K562 (cell line): Measurements from ENCODE around the gene RNF213. TPM values are rescaled to one million over a fixed set of nuclear protein-coding genes. Genes with fewer than 3 reads are reported as not detected.

ENCODE experiments used
- AFF1 ChIP-seq, 2 experiments: fragments of 450-650 bp; IDR thresholded peaks; 2 replicates each; pipeline ENCODE4 v1.6.1; 2018; ENCODE audit warnings: mild to moderate bottlenecking in 2 of 2, low read depth in 1 of 2; ENCODE audit not compliant: partially characterized antibody in 2 of 2
- CHD2 ChIP-seq: IDR thresholded peaks from 2 replicates; pipeline ENCODE4 v1.6.1; 2011; ENCODE audit warnings: low read depth, low read length
- CREB1 ChIP-seq, 2 experiments: sonication (generic) in 1 of 2; formaldehyde crosslinking in 1 of 2; IDR thresholded peaks; 2 replicates each; pipeline versions ENCODE4 v1.6.1 to v1.8.0; 2012 to 2022; ENCODE audit warnings: inconsistent platforms in 1 of 2, mild to moderate bottlenecking in 1 of 2, missing genetic modification reagents in 1 of 2, moderate library complexity in 1 of 2
- CTBP1 ChIP-seq: fragments of 450-650 bp; IDR thresholded peaks from 2 replicates; pipeline ENCODE4 v1.6.1; 2016; ENCODE audit warnings: borderline replicate concordance
- ERF ChIP-seq: fragments of 450-650 bp; formaldehyde crosslinking; IDR thresholded peaks from 2 replicates; pipeline ENCODE4 v1.4.0; 2020; ENCODE audit warnings: mild to moderate bottlenecking, mixed read lengths
- ETS2 ChIP-seq: IDR thresholded peaks from 2 replicates; pipeline ENCODE4 v1.6.1; 2016; ENCODE audit warnings: borderline replicate concordance, missing genetic modification characterization, mild to moderate bottlenecking, moderate library complexity, missing compliant biosample characterization; ENCODE audit not compliant: poor library complexity, severe bottlenecking
- JUND ChIP-seq, 2 experiments: IDR thresholded peaks; 2 replicates in 1 of 2; 3 replicates in 1 of 2; pipeline ENCODE4 v1.6.1; 2011; ENCODE audit warnings: borderline replicate concordance in 2 of 2, low read depth in 2 of 2, low read length in 2 of 2, improper control_type of control experiment in 1 of 2, missing biosample characterization in 1 of 2, missing genetic modification characterization in 1 of 2, missing genetic modification reagents in 1 of 2
- MYBL2 ChIP-seq, 2 experiments: fragments of 450-650 bp in 1 of 2; sonication (generic) in 1 of 2; formaldehyde crosslinking in 1 of 2; IDR thresholded peaks; 2 replicates each; pipeline versions ENCODE4 v1.6.1 to v1.8.1; 2017 to 2022; ENCODE audit warnings: borderline replicate concordance in 1 of 2, inconsistent platforms in 1 of 2, low read depth in 1 of 2, mild to moderate bottlenecking in 1 of 2, missing genetic modification reagents in 1 of 2, moderate library complexity in 1 of 2
- MYNN ChIP-seq, 2 experiments: sonication (generic); formaldehyde crosslinking in 1 of 2; IDR thresholded peaks; 2 replicates each; pipeline versions ENCODE4 v1.5.0 to v1.6.1; 2016 to 2020; ENCODE audit warnings: antibody characterized with exemption in 1 of 2, missing genetic modification reagents in 1 of 2
- PCBP1 ChIP-seq: fragments of 200-400 bp; formaldehyde crosslinking; IDR thresholded peaks from 2 replicates; pipeline ENCODE4 v1.6.1; 2018; ENCODE audit warnings: mild to moderate bottlenecking, low read depth, low read length; ENCODE audit not compliant: poor library complexity, severe bottlenecking
- PHF8 ChIP-seq: fragments of 200-600 bp; sonication (generic); IDR thresholded peaks from 2 replicates; pipeline ENCODE4 v1.6.1; 2012; ENCODE audit warnings: mixed run types, mild to moderate bottlenecking, inconsistent platforms, low read length, moderate library complexity, borderline replicate concordance
- SMAD2 ChIP-seq: fragments of 150-350 bp; IDR thresholded peaks from 2 replicates; pipeline ENCODE4 v1.6.1; 2014; ENCODE audit warnings: low read depth, mild to moderate bottlenecking, low read length
- SPI1 ChIP-seq: IDR thresholded peaks from 2 replicates; pipeline ENCODE4 v1.6.1; 2011; ENCODE audit warnings: low read depth, low read length, control low read depth, borderline replicate concordance
- THRA ChIP-seq: fragments of 450-650 bp; IDR thresholded peaks from 2 replicates; pipeline ENCODE4 v1.6.1; 2017; ENCODE audit warnings: mild to moderate bottlenecking, moderate library complexity
- ZBED1 ChIP-seq: IDR thresholded peaks from 2 replicates; pipeline ENCODE4 v1.6.1; 2014
- ZFP36 ChIP-seq: fragments of 150-350 bp; IDR thresholded peaks from 2 replicates; pipeline ENCODE4 v1.6.1; 2018; ENCODE audit warnings: low read length, low read depth; ENCODE audit not compliant: partially characterized antibody
- ZFX ChIP-seq: sonication (generic); formaldehyde crosslinking; IDR thresholded peaks from 2 replicates; pipeline ENCODE4 v1.8.0; 2022; ENCODE audit warnings: mild to moderate bottlenecking, missing genetic modification reagents, moderate library complexity
- ZNF174 ChIP-seq: fragments of 250-450 bp; sonication (Bioruptor Pico); IDR thresholded peaks from 2 replicates; pipeline ENCODE4 v1.4.0; 2020; ENCODE audit warnings: mild to moderate bottlenecking
- ZNF445 ChIP-seq: fragments of 250-450 bp; sonication (Bioruptor Pico); IDR thresholded peaks from 2 replicates; pipeline ENCODE4 v1.4.0; 2020; ENCODE audit warnings: low read depth, mild to moderate bottlenecking, moderate library complexity
- ZNF644 ChIP-seq: fragments of 200-800 bp; sonication (Bioruptor generic); IDR thresholded peaks from 2 replicates; pipeline ENCODE4 v1.6.1; 2016; ENCODE audit warnings: low read depth, missing genetic modification characterization, missing compliant biosample characterization
- polyA plus RNA-seq, 8 experiments: library from polyadenylated mRNA; depleted of rRNA in 4 of 8; stranded (reverse) in 5 of 8; unstranded in 3 of 8; fragments of >200 nt; fragmentation: Nextera tagmentation in 2 of 8; fragmentation: Illumina TruSeq in 1 of 8; extraction: Ambion mirVana in 2 of 8; extraction: Trizol in 1 of 8; gene quantifications; 2 replicates each; pipeline versions ENCODE4 v1.2.1 to v1.2.3, GENCODE V29; 2011 to 2014; ENCODE audit warnings: inconsistent platforms in 1 of 8, missing spikeins in 1 of 8
- total RNA-seq, 7 experiments: library from RNA; depleted of rRNA in 6 of 7; stranded (reverse); fragments of >200 nt in 6 of 7; fragmentation: Illumina TruSeq in 2 of 7; extraction: Trizol in 2 of 7; gene quantifications; 2 replicates each; pipeline versions ENCODE4 v1.2.1 to v1.2.3, GENCODE V29; 2011 to 2021; ENCODE audit warnings: low replicate concordance in 1 of 7

The RNF213 gene
- total and polyA plus RNA-seq, 9 of the 15 experiments (the other 6 are each of a cell fraction or from before 2014, with no cell fraction given) = 5.3 to 33.6 (median 17.9) TPM

GRCh38 chr17:80260069-80260535 is 550 bp upstream of the RNF213 start (continued):
- TF ChIP-seq ZNF644 = no peak
- TF ChIP-seq ZNF445 (CRISPR knock-in tag) = no peak
- no peak for TF ChIP-seq THRA
- TF ChIP-seq ZFX (CRISPR knock-in tag) = peak; percentile 70
- TF ChIP-seq SPI1 = no peak
- TF ChIP-seq MYBL2 (IDR thresholded peaks at IDR 0.05; ENCODE audit: low read depth) = no peak
- no peak for TF ChIP-seq MYBL2 (CRISPR knock-in tag; IDR thresholded peaks at IDR 0.05; ENCODE audit: borderline replicate concordance)
- no peak for TF ChIP-seq AFF1 (IDR thresholded peaks at IDR 0.05; ENCODE audit: low read depth in 1 of 2, partially characterized antibody in 2 of 2)
- peak; percentile 15 for TF ChIP-seq ZFP36
- no peak for TF ChIP-seq ZBED1
- peak; percentile 66; the same call in 1 of the 2 replicates for TF ChIP-seq CTBP1
- TF ChIP-seq ERF (CRISPR knock-in tag) = 0 out of 2 replicates have a peak, but pooled peaks have one; percentile 59
- no peak for TF ChIP-seq ZNF174 (CRISPR knock-in tag)
- no peak for TF ChIP-seq CHD2
- no peak for TF ChIP-seq JUND (IDR thresholded peaks at IDR 0.05; ENCODE audit: borderline replicate concordance, low read depth, low read length)
- peak; percentile 36; the same call in 1 of the 3 replicates for TF ChIP-seq JUND (tag; IDR thresholded peaks at IDR 0.05; ENCODE audit: borderline replicate concordance, low read depth, low read length)
- TF ChIP-seq PHF8 = peak; percentile 59; the same call in 1 of the 2 replicates
- TF ChIP-seq MYNN (IDR thresholded peaks at IDR 0.05) = no peak
- no peak for TF ChIP-seq MYNN (CRISPR knock-in tag; IDR thresholded peaks at IDR 0.05)
- TF ChIP-seq SMAD2 = no peak
- peak; percentile 25 for TF ChIP-seq ETS2 (tag)
- TF ChIP-seq PCBP1 = peak; percentile 35
- peak; percentile 33; the same call in 1 of the 2 replicates for TF ChIP-seq CREB1 (IDR thresholded peaks at IDR 0.05)
- TF ChIP-seq CREB1 (CRISPR knock-in tag; IDR thresholded peaks at IDR 0.05) = 0 out of 2 replicates have a peak, but pooled peaks have one; percentile 5
